Activated T-cell treated with anti-CD3 and anti-CD28 coated beads, Interleukin-2, amount 50 U/mL, for 72 hours (primary cell): ENCODE results near the gene PARP8. TPM values are rescaled to one million over a fixed set of nuclear protein-coding genes. Genes with fewer than 3 reads are reported as not detected.

Experiments used
- ATAC-seq, 2 donors: fragments of 150-1000 bp; cut with Tn5 transposase; replicated peaks in 1 of 2; 2 replicates each; pipeline ENCODE4 v1.10.0; 2021; ENCODE audit warnings: moderate library complexity in 2 of 2, mild to moderate bottlenecking in 1 of 2
- DNase-seq, 2 donors: peaks; one replicate each; pipeline ENCODE4 v3.0.0; 2021 to 2022; ENCODE audit warnings: mixed read lengths in 1 of 2
- H3K27ac Mint-ChIP-seq: one replicate; pipeline ENCODE4 v1.8.0; 2022; ENCODE audit warnings: mild to moderate bottlenecking, moderate library complexity, mixed read lengths
- H3K27me3 Mint-ChIP-seq: one replicate; pipeline ENCODE4 v1.8.0; 2022; ENCODE audit warnings: low read depth, mixed read lengths
- H3K36me3 Mint-ChIP-seq, 2 donors: one replicate each; pipeline ENCODE4 v1.8.0; 2022; ENCODE audit warnings: mixed read lengths in 2 of 2, mild to moderate bottlenecking in 1 of 2; ENCODE audit not compliant: insufficient read depth in 2 of 2
- H3K4me1 Mint-ChIP-seq: one replicate; pipeline ENCODE4 v1.8.0; 2022; ENCODE audit warnings: low read depth, mixed read lengths
- H3K4me3 Mint-ChIP-seq, 2 donors: one replicate each; pipeline ENCODE4 v1.8.0; 2022; ENCODE audit warnings: mild to moderate bottlenecking in 2 of 2, mixed read lengths in 2 of 2, moderate library complexity in 2 of 2
- H3K9me3 Mint-ChIP-seq, 2 donors: one replicate each; pipeline ENCODE4 v1.8.0; 2022; ENCODE audit warnings: mixed read lengths in 2 of 2
- total RNA-seq, 2 donors: library from RNA; stranded (reverse); gene quantifications; one replicate each; pipeline ENCODE4 v1.2.3, GENCODE V29; 2022

The PARP8 gene
- total RNA-seq, 2 donors from 2014 or later: 53.3 to 61.0 TPM

GRCh38 chr5:50740832-50741231, 74.4 kb downstream of the PARP8 start:
- Mint-ChIP-seq H3K27me3 (no peaks in the 10 kb centered on the region), H3K4me1 (peaks cover 41% of the 10 kb centered on the region), H3K9me3 (no peaks in the 10 kb centered on the region), H3K36me3 (peaks cover 0 to 2% of the 10 kb centered on the region in 2 donors), H3K4me3 (no peak overlapping the region), H3K27ac (no peak overlapping the region)
- DNase-seq (no peak), ATAC-seq (no peak)

DNA sequence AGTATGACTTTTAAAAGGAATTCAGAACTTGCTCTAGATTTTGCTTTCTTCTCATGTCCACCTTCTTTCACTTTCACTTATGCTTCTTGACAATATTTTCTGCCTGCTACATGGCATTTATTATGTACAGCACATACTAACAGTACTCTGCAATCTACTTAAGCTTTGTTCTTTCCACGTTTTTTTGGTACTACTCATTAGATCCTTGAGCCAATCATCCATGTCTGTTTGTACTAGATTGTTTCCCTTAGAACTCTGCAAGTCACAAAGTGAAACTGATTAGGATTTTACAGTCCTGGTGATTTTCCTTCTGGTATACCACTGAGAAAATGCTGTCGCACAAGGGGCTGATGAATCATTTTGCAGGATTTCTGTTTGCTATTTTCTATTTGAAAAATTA, 78.3 kb downstream of the PARP8 start:
- Mint-ChIP-seq H3K9me3 (no peaks in the 10 kb centered on the region), H3K4me3 (peak overlapping the region; percentile 81 to 82), H3K27ac (peak overlapping the region; percentile 22), H3K4me1 (peaks cover 72% of the 10 kb centered on the region), H3K36me3 (peaks cover 2 to 6% of the 10 kb centered on the region in 2 donors), H3K27me3 (no peaks in the 10 kb centered on the region)
- ATAC-seq (peak; percentile 64 to 65), DNase-seq (no peak)

GRCh38 chr5:50745221-50745910, 78.9 kb downstream of the PARP8 start:
- Mint-ChIP-seq H3K27me3 (no peaks in the 10 kb centered on the region), H3K9me3 (no peaks in the 10 kb centered on the region), H3K27ac (peak overlapping the region; percentile 22), H3K36me3 (peaks cover 2 to 4% of the 10 kb centered on the region in 2 donors), H3K4me1 (peaks cover 78% of the 10 kb centered on the region), H3K4me3 (peak overlapping the region; percentile 81 to 82)
- ATAC-seq: peak; percentile 26 to 29
- DNase-seq: no peak

DNA sequence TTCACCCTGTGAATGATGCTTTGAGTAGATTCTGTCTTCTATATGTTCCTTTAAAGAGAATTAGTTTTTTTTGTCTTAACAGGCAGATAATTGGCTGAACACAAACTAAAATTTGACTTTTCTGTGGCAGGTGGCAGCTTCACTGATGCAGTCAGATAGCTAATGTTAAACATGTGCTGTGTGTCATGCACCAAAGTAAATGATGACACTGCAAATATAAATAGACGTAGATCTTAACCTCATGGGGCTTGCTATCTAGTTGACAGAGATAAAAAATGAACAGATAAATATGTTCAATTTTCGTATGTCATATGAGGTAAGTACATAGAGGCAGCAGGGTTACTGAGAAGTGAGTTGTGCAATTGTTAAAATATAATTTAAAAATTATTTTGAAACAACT, 82.7 kb downstream of the PARP8 start:
- no peaks in the 10 kb centered on the region for H3K27me3 Mint-ChIP-seq
- no peaks in the 10 kb centered on the region for H3K9me3 Mint-ChIP-seq
- peak overlapping the region; percentile 96 for H3K27ac Mint-ChIP-seq
- no peak for DNase-seq
- peaks cover 65% of the 10 kb centered on the region for H3K4me1 Mint-ChIP-seq
- H3K36me3 Mint-ChIP-seq: peaks cover 2 to 4% of the 10 kb centered on the region in 2 donors
- no peak for ATAC-seq
- peak overlapping the region; percentile 8 to 54 for H3K4me3 Mint-ChIP-seq

DNA sequence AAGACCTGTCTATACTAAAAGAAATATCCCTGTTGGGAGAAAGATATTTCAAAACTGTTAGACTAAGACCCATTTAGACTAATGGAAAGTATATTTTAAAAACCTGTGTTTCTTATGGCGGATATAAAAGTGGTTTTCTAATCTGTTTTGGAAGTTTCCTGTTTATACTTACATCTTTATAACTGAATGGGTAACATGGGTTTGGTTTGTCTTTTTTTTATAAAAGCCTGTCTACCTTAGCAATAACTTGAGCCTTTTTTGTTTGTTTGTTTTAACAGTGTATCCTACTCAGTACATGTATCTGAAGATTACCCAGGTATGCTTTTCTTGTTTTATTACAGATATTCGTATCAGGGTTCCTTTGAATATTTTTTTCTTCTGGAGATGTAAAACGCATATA, 83.4 kb downstream of the PARP8 start:
- Mint-ChIP-seq H3K4me1 (peaks cover 58% of the 10 kb centered on the region), H3K36me3 (peaks cover 3 to 5% of the 10 kb centered on the region in 2 donors), H3K4me3 (peak overlapping the region; percentile 15 to 80), H3K9me3 (no peaks in the 10 kb centered on the region), H3K27me3 (no peaks in the 10 kb centered on the region), H3K27ac (peak overlapping the region; percentile 93)
- ATAC-seq: no peak
- no peak for DNase-seq

- Mint-ChIP-seq H3K4me3 (peak overlapping the region; percentile 24 to 61), H3K27ac (peak overlapping the region; percentile 79), H3K4me1 (peaks cover 47% of the 10 kb centered on the region), H3K27me3 (no peaks in the 10 kb centered on the region), H3K36me3 (peaks cover 8 to 9% of the 10 kb centered on the region in 2 donors), H3K9me3 (peaks cover 0 to 2% of the 10 kb centered on the region in 2 donors)
- ATAC-seq (peak; percentile 81 to 89), DNase-seq (peak; percentile 29 to 37)
These were observed 84.7 kb downstream of the PARP8 start for GRCh38 chr5:50751064-50751657.

DNA sequence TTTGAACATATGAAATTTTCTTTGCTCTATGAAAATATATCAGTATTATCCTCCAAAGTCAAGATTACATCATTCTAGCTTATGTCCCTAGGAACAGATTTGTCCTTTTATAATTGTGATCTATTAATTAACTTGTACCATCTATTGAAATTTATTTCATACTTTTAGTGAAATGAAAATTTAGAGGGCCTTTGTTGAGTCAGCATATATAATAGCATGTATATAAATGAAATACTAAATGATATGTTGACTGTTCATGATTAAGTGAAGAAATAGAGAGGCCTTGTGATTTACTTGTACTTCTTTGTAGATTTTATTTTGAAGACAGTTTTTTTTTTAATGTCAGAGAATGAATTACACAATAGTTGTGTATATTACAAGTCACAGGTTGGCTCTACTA, 86.4 kb downstream of the PARP8 start:
- Mint-ChIP-seq H3K4me1 (peaks cover 33% of the 10 kb centered on the region), H3K27ac (no peak overlapping the region), H3K4me3 (no peak overlapping the region), H3K9me3 (peaks cover 0 to 2% of the 10 kb centered on the region in 2 donors), H3K27me3 (no peaks in the 10 kb centered on the region), H3K36me3 (peaks cover 7 to 10% of the 10 kb centered on the region in 2 donors)
- DNase-seq (no peak), ATAC-seq (no peak)

- H3K4me1 Mint-ChIP-seq: no peaks in the 10 kb centered on the region
- ATAC-seq (no peak), DNase-seq (no peak)
- H3K4me3 Mint-ChIP-seq: no peak overlapping the region
- H3K27me3 Mint-ChIP-seq: no peaks in the 10 kb centered on the region
- no peak overlapping the region for H3K27ac Mint-ChIP-seq
- peaks cover 6 to 23% of the 10 kb centered on the region in 2 donors for H3K36me3 Mint-ChIP-seq
- peaks cover 0 to 2% of the 10 kb centered on the region in 2 donors for H3K9me3 Mint-ChIP-seq
These were observed 93.3 kb downstream of the PARP8 start for GRCh38 chr5:50759526-50760270.

- Mint-ChIP-seq H3K9me3 (no peaks in the 10 kb centered on the region), H3K36me3 (peaks cover 0 to 18% of the 10 kb centered on the region in 2 donors), H3K4me1 (peaks cover 24% of the 10 kb centered on the region), H3K27ac (no peak overlapping the region), H3K27me3 (no peaks in the 10 kb centered on the region), H3K4me3 (no peak overlapping the region)
- no peak for ATAC-seq
- no peak for DNase-seq
These were observed 96.9 kb downstream of the PARP8 start for GRCh38 chr5:50763351-50763750.

DNA sequence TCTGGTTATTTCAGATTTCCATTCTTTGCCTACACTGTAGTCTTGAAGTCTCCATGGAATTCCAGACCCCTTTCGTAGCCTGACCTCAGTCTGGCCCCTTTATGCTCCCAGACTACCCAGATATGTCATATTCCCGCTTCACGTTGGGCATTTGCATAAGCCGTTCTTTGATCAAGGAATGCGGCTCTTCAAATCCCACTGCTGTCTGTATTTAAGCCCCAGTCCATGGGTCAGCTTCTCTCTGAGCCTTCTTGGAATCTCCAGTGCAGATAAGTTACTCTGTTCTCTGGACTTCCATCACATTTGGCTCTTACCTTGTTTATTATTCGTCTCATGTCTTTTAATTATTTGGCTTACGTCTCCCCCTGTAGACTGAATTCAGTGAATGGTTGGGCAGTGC, 97.4 kb downstream of the PARP8 start:
- Mint-ChIP-seq H3K27ac (no peak overlapping the region), H3K4me3 (no peak overlapping the region)
- no peak for ATAC-seq

DNA sequence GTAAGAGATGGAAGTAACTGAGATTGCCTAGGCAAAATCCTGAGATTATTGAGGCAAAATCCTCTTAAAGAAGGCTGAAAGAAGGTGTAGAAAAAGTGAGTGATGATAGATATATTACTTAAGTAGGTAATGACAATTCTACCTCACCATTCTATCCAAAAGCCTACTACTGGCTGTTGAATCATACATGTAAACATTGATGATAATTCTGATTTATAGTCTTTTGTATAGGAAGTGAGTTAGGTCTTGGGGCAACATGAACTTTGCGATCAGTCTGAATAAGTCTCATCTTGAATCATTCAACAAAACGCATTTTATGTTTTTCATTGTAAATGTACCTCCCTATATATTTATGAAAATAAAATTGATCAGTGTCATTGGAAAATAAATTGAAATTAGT, 99.6 kb downstream of the PARP8 start:
- H3K4me3 Mint-ChIP-seq: peak overlapping the region in 1 of 2 donors; percentile 29
- ATAC-seq: peak in 1 of 2 donors; percentile 17
- peak overlapping the region; percentile 51 for H3K27ac Mint-ChIP-seq
- no peak for DNase-seq
- peaks cover 2 to 19% of the 10 kb centered on the region in 2 donors for H3K36me3 Mint-ChIP-seq
- peaks cover 39% of the 10 kb centered on the region for H3K4me1 Mint-ChIP-seq
- H3K9me3 Mint-ChIP-seq: no peaks in the 10 kb centered on the region
- H3K27me3 Mint-ChIP-seq: no peaks in the 10 kb centered on the region

More for the DNA sequence above, 97.4 kb downstream of the PARP8 start:
- H3K9me3 Mint-ChIP-seq: no peaks in the 10 kb centered on the region
- peaks cover 29% of the 10 kb centered on the region for H3K4me1 Mint-ChIP-seq
- DNase-seq: no peak
- peaks cover 0 to 18% of the 10 kb centered on the region in 2 donors for H3K36me3 Mint-ChIP-seq
- H3K27me3 Mint-ChIP-seq: no peaks in the 10 kb centered on the region

DNA sequence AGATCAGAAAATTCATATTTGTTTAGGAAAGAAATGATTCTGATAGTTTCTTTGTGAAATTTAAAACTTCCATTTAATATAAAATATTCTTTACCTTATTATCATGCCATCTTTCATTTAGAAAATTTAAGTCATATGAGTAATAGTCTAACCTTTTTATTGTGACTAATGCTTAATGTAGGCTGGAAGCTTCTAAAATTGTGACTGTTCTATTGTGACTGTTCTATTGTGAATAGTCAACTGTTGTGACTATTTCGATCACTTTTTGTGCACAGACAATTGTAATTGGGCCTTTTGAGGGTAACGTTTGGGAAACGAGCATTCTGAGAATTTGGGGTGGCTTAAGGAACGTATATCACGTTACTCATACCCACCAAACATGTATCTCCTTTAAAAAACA, 100.0 kb downstream of the PARP8 start:
- no peak for DNase-seq
- Mint-ChIP-seq H3K4me1 (peaks cover 39% of the 10 kb centered on the region), H3K27ac (no peak overlapping the region), H3K9me3 (no peaks in the 10 kb centered on the region), H3K27me3 (no peaks in the 10 kb centered on the region), H3K4me3 (peak overlapping the region in 1 of 2 donors; percentile 52), H3K36me3 (peaks cover 2 to 19% of the 10 kb centered on the region in 2 donors)
- ATAC-seq: peak; percentile 43 to 61

DNA sequence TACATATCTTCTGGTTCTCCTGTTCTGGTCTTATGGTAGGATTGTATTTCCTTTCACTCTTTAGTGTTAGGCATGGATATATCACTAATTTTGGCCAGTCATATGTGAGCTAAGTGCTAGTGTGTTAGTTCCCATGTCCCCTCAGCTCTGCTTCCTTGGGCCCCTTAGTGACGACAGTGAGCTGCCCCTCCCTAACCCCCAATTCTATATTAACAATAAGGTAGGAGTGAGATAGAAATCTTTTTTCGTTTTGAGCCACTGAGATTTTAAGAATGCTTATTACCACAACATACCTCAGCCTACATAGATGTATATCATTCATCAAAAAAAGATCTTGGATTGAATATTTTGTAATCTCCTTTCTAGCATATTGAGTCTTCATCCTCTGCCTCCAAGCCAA, 100.5 kb downstream of the PARP8 start:
- H3K27me3 Mint-ChIP-seq: no peaks in the 10 kb centered on the region
- ATAC-seq (peak in 1 of 2 donors; percentile 60), DNase-seq (no peak)
- H3K4me3 Mint-ChIP-seq: peak overlapping the region in 1 of 2 donors; percentile 52
- H3K9me3 Mint-ChIP-seq: no peaks in the 10 kb centered on the region
- H3K27ac Mint-ChIP-seq: peak overlapping the region; percentile 61
- peaks cover 4 to 20% of the 10 kb centered on the region in 2 donors for H3K36me3 Mint-ChIP-seq
- peaks cover 39% of the 10 kb centered on the region for H3K4me1 Mint-ChIP-seq
